Erythroblast (primary cell): ENCODE results near the gene CACNA1I.

Source experiments
- GATA1 ChIP-seq: IDR thresholded peaks from 2 replicates; pipeline ENCODE4 v1.6.1; 2011; ENCODE audit warnings: low read depth, mild to moderate bottlenecking, control low read depth, low read length, moderate library complexity
- POLR2A ChIP-seq: IDR thresholded peaks from 2 replicates; pipeline ENCODE4 v1.6.1; 2011; ENCODE audit warnings: mild to moderate bottlenecking, low read length

DNA sequence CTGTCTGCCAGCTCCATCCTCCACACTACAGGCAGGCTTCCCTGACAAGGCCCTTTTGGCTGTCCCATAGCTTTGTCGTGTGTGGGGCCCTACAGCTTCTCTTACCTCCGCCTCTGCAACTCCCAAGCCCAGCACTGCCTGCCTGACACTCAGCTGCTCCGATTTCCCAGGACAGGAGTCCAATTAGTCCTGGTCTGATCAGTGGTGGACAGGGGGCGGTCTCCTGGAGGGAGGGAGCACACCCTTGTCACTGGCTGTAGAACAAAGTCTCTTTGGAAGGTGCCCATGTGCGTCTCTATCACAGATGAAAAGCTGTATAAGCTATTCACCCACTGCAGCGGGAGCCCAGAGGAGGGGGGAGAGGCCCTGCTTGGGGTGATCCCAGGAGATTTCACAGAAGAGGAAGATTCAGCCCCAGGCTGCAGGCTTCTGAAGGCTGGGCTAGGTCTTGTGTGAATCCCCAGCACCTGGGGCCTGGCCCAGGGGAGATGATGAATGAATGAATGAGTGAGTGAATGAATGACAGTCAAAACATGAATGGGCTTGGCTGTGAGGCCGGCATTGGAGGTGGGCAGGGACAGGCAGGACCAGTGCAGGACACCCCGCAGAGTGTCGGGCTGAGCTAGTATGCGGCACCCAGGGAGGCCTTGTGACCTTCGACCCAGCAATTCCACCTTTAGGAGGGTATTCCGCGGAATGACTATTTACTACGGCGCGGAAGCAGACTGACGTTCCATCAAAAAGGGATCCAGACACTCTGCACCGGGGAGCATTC lies 142.4 kb downstream of the CACNA1I start:
- TF ChIP-seq POLR2A (no peak), GATA1 (no peak)
